ENCODE data around the gene SNRPB2. TPM values are rescaled to one million over a fixed set of nuclear protein-coding genes. Genes with fewer than 3 reads are reported as not detected.

The SNRPB2 gene
- total RNA-seq, 1 donor from 2014 or later = 40.4 TPM

GRCh38 chr20:16740365-16741072 lies 10.7 kb downstream of the SNRPB2 start:
- DNase-seq = no peak

GRCh38 chr20:16744178-16744807 lies 14.5 kb downstream of the SNRPB2 start:
- DNase-seq = no peak

- no peak for DNase-seq
These were observed 15.4 kb downstream of the SNRPB2 start for GRCh38 chr20:16745204-16745603.

- DNase-seq = no peak
These were observed 17.5 kb downstream of the SNRPB2 start for GRCh38 chr20:16747291-16747811.

GRCh38 chr20:16748308-16748900 lies 18.6 kb downstream of the SNRPB2 start, which contains the start of gene OTOR:
Gene OTOR (plus strand): TSS chr20:16748358. CDS start chr20:16748402, 44 bp downstream.
- DNase-seq = peak; percentile 75

GRCh38 chr20:16749573-16749972 lies 19.7 kb downstream of the SNRPB2 start:
- DNase-seq = no peak

GRCh38 chr20:16752082-16752481 lies 22.3 kb downstream of the SNRPB2 start:
- DNase-seq = no peak

GRCh38 chr20:16752901-16753300 lies 23.1 kb downstream of the SNRPB2 start:
- no peak for DNase-seq

- DNase-seq = no peak
These were observed 28.8 kb downstream of the SNRPB2 start for GRCh38 chr20:16758454-16759180.

- DNase-seq = no peak
These were observed 29.3 kb downstream of the SNRPB2 start for GRCh38 chr20:16759181-16759563.

- no peak for DNase-seq
These were observed 30.8 kb downstream of the SNRPB2 start for GRCh38 chr20:16760431-16761304.

GRCh38 chr20:16761305-16761829 lies 31.5 kb downstream of the SNRPB2 start:
- peak; percentile 36 for DNase-seq

GRCh38 chr20:16764560-16764959 lies 34.7 kb downstream of the SNRPB2 start:
- DNase-seq = no peak

GRCh38 chr20:16771213-16771612 lies 41.4 kb downstream of the SNRPB2 start:
- no peak for DNase-seq

GRCh38 chr20:16775961-16776360 lies 46.1 kb downstream of the SNRPB2 start:
- no peak for DNase-seq

GRCh38 chr20:16777126-16777525 lies 47.3 kb downstream of the SNRPB2 start:
- DNase-seq = peak; percentile 89

GRCh38 chr20:16778159-16778558 lies 48.3 kb downstream of the SNRPB2 start:
- no peak for DNase-seq

- DNase-seq = no peak
These were observed 51.7 kb downstream of the SNRPB2 start for GRCh38 chr20:16781496-16781895.

- DNase-seq = no peak
These were observed 55.4 kb downstream of the SNRPB2 start for GRCh38 chr20:16785226-16785625.
